Adrenal gland (tissue), 5 donors: ENCODE data around the gene TOP3B.

Source experiments
- CTCF ChIP-seq, 6 experiments: fragments of 450-650 bp in 4 of 6; fragments of 200-600 bp in 2 of 6; sonication (generic) in 1 of 6; IDR thresholded peaks; 1 replicate in 5 of 6; 2 replicates in 1 of 6; pipeline versions ENCODE4 v1.5.1 to v1.8.0; 2016 to 2021; ENCODE audit warnings: antibody characterized with exemption in 6 of 6, mild to moderate bottlenecking in 2 of 6, moderate library complexity in 1 of 6
- POLR2A ChIP-seq, 2 donors: fragments of 450-650 bp; IDR thresholded peaks; one replicate each; pipeline ENCODE4 v1.6.1; 2017; ENCODE audit warnings: antibody characterized with exemption in 2 of 2, mild to moderate bottlenecking in 2 of 2, moderate library complexity in 1 of 2
- donor health status: DM: no; HTN: no; CAD: no.

- TF ChIP-seq POLR2A (IDR thresholded peaks at IDR 0.05), result no peak
- no peak for TF ChIP-seq CTCF (IDR thresholded peaks at IDR 0.05)
Observed at GRCh38 chr22:21959274-21960074, 23.1 kb downstream of the TOP3B start.
